Adrenal gland (tissue), 12 donors: ENCODE data around the gene CD7. TPM values are rescaled to one million over a fixed set of nuclear protein-coding genes. Genes with fewer than 3 reads are reported as not detected.
"Not testable (repeated sequence)": the region's sequence is repeated elsewhere in the genome, so short reads cannot be mapped to it uniquely, and the experiment has no call there.

Experiments
- DNase-seq, 7 donors: peaks; one replicate each; pipeline ENCODE4 v3.0.0-alpha.2; 2019 to 2020
- H3K27ac ChIP-seq, 5 donors: fragments of 200-600 bp; sonication (generic) in 4 of 5; 1 replicate in 3 of 5; 2 replicates in 2 of 5; pipeline versions ENCODE4 v1.5.1 to v1.8.0; 2016 to 2020; ENCODE audit warnings: mild to moderate bottlenecking in 1 of 5
- H3K27me3 ChIP-seq: fragments of 200-600 bp; 2 replicates; pipeline ENCODE4 v1.8.0; 2021
- H3K36me3 ChIP-seq, 2 donors: fragments of 200-600 bp; replicated peaks in 1 of 2; 1 replicate in 1 of 2; 2 replicates in 1 of 2; pipeline versions ENCODE4 v1.5.1 to v1.8.0; 2018 to 2022
- H3K4me1 ChIP-seq, 2 donors: fragments of 200-600 bp; replicated peaks in 1 of 2; 1 replicate in 1 of 2; 2 replicates in 1 of 2; pipeline versions ENCODE4 v1.5.1 to v1.8.0; 2018 to 2021
- H3K4me3 ChIP-seq, 4 donors: fragments of 200-600 bp; sonication (generic) in 3 of 4; one replicate each; pipeline ENCODE4 v1.5.1; 2016 to 2018
- H3K9me3 ChIP-seq, 3 donors: fragments of 200-600 bp; sonication (generic) in 1 of 3; replicated peaks in 1 of 3; 1 replicate in 2 of 3; 2 replicates in 1 of 3; pipeline versions ENCODE4 v1.5.1 to v1.8.0; 2016 to 2021
- CTCF ChIP-seq, 6 experiments: fragments of 450-650 bp in 4 of 6; fragments of 200-600 bp in 2 of 6; sonication (generic) in 1 of 6; IDR thresholded peaks; 1 replicate in 5 of 6; 2 replicates in 1 of 6; pipeline versions ENCODE4 v1.5.1 to v1.8.0; 2016 to 2021; ENCODE audit warnings: antibody characterized with exemption in 6 of 6, mild to moderate bottlenecking in 2 of 6, moderate library complexity in 1 of 6
- POLR2A ChIP-seq, 2 donors: fragments of 450-650 bp; IDR thresholded peaks; one replicate each; pipeline ENCODE4 v1.6.1; 2017; ENCODE audit warnings: antibody characterized with exemption in 2 of 2, mild to moderate bottlenecking in 2 of 2, moderate library complexity in 1 of 2
- WGBS, 4 donors: extraction: QIAGEN DNeasy Blood & Tissue Kit in 2 of 4; methylation state at CpG; one replicate each; pipeline versions ENCODE4 v1.1.5 to v1.1.7; 2013 to 2017; 5-methylcytosine and 5-hydroxymethylcytosine counted together
- intact Hi-C, 2 donors: fragments of 100-400 bp; cut with DNase I; formaldehyde crosslinking; loops; one replicate each; pipeline versions ENCODE4 v1.14.1 to v1.15.0; 2022 to 2023
- polyA plus RNA-seq, 3 donors: library from polyadenylated mRNA; stranded (reverse); fragments of 200-250 nt in 2 of 3; fragments of 350-450 nt in 1 of 3; fragmentation: Illumina TruSeq in 1 of 3; extraction: RNeasy Lipid Tissue Mini Kit (QIAGEN cat#74804) in 1 of 3; gene quantifications; one replicate each; pipeline ENCODE4 v1.2.3, GENCODE V29; 2013 to 2014
- total RNA-seq, 9 donors: library from RNA; depleted of rRNA in 4 of 9; stranded (reverse); fragments of >200 nt in 4 of 9; fragments of 120-200 nt in 1 of 9; fragmentation: NEBNext Ultra II Directional in 1 of 9; extraction: Animal tissue kit (Norgen Biotek cat#: 25700) in 1 of 9; gene quantifications; one replicate each; pipeline versions ENCODE4 v1.1.0 to v1.2.4, GENCODE V29; 2013 to 2023
- donor health status: healthy with polysubstance abuse.
- donor health status: Bipolar disorder and iron deficiency.
- donor health status: DM: yes; HTN: yes; CAD: no.
- donor health status: DM: no; HTN: no; CAD: no.
- donor health status: DM: no; HTN: no; CAD: no.
- donor health status: DM: yes; HTN: yes; CAD: no.

The CD7 gene
- total and polyA plus RNA-seq, 12 donors = 0.11 to 4.2 (median 1.6) TPM; not detected in 2

- TF ChIP-seq POLR2A (IDR thresholded peaks at IDR 0.05) (no peak), CTCF (IDR thresholded peaks at IDR 0.05) (no peak)
- no peaks in the 10 kb centered on the region for H3K9me3 ChIP-seq
- peaks cover 17% of the 10 kb centered on the region for H3K27me3 ChIP-seq
- WGBS, 4 donors = 87 to 98% (median 94%) methylated on average over 5 to 6 of the region's 6 CpGs
- no peaks in the 10 kb centered on the region for H3K4me1 ChIP-seq
- no peak overlapping the region for H3K4me3 ChIP-seq
- intact Hi-C loops = no loop called here
- H3K27ac ChIP-seq = no peak overlapping the region
- no peaks in the 10 kb centered on the region for H3K36me3 ChIP-seq
- DNase-seq = no peak
These were observed 44.7 kb upstream of the CD7 start for GRCh38 chr17:82361885-82362633.

- DNase-seq, intact Hi-C loops, H3K27ac ChIP-seq, H3K4me3 ChIP-seq, H3K9me3 ChIP-seq, H3K4me1 ChIP-seq, H3K36me3 ChIP-seq: not testable (repeated sequence)
- H3K27me3 ChIP-seq = peaks cover 17% of the 10 kb centered on the region
- 57 to 100% (median 84%) methylated on average over 1 of the region's 1 CpG for whole genome bisulfite sequencing, 4 donors
These were observed 42.2 kb upstream of the CD7 start for GRCh38 chr17:82359451-82360074.

GRCh38 chr17:82358465-82359350 is 41.3 kb upstream of the CD7 start, which contains the start of gene TEX19:
Gene TEX19, plus strand, starts transcription at chr17:82359247. Its CDS starts 2,904 bp downstream, at chr17:82362151.
- H3K4me1 ChIP-seq = no peaks in the 10 kb centered on the region
- no peaks in the 10 kb centered on the region for H3K9me3 ChIP-seq
- TF ChIP-seq POLR2A (IDR thresholded peaks at IDR 0.05) = no peak
- no peak for TF ChIP-seq CTCF (IDR thresholded peaks at IDR 0.05)
- intact Hi-C loops = no loop called here
- no peak within 1 kb of the TSS for H3K27ac ChIP-seq
- H3K36me3 ChIP-seq = no peaks in the 10 kb centered on the region
- peaks cover 17% of the 10 kb centered on the region for H3K27me3 ChIP-seq
- H3K4me3 ChIP-seq = no peak within 1 kb of the TSS
- WGBS, 4 donors = 69 to 72% (median 71%) methylated on average over 18 to 21 of the region's 21 CpGs
- no peak for DNase-seq

GRCh38 chr17:82357394-82357793 is 40.0 kb upstream of the CD7 start:
- TF ChIP-seq POLR2A (IDR thresholded peaks at IDR 0.05) = no peak
- TF ChIP-seq CTCF (IDR thresholded peaks at IDR 0.05) = no peak
- Histone ChIP-seq H3K4me3 (no peak overlapping the region), H3K27ac (no peak overlapping the region), H3K27me3 (peaks cover 17% of the 10 kb centered on the region), H3K9me3 (no peaks in the 10 kb centered on the region), H3K36me3 (no peaks in the 10 kb centered on the region), H3K4me1 (no peaks in the 10 kb centered on the region)
- no peak for DNase-seq
- intact Hi-C loops = no loop called here
- WGBS, 4 donors = 0 to 100% (median 69%) methylated on average over 1 to 2 of the region's 2 CpGs
